ENCODE measurements around the gene PCDHGC3.

The PCDHGC3 gene

GRCh38 chr5:141508798-141509611 lies 33.2 kb downstream of the PCDHGC3 start:
- no peak for DNase-seq

GRCh38 chr5:141510160-141510559 lies 34.4 kb downstream of the PCDHGC3 start:
- DNase-seq, result no peak

- peak in 1 of 2 donors; percentile 16 for DNase-seq
Measured at GRCh38 chr5:141510850-141511601, 35.3 kb downstream of the PCDHGC3 start.

GRCh38 chr5:141511771-141512325 lies 36.1 kb downstream of the PCDHGC3 start:
- no peak for DNase-seq

GRCh38 chr5:141512390-141512910 lies 36.7 kb downstream of the PCDHGC3 start:
- DNase-seq, result peak; percentile 78 to 82

GRCh38 chr5:141512911-141513626 lies 37.3 kb downstream of the PCDHGC3 start:
- peak; percentile 15 to 19 for DNase-seq

GRCh38 chr5:141513627-141514329 lies 38.0 kb downstream of the PCDHGC3 start:
- peak; percentile 21 to 55 for DNase-seq

GRCh38 chr5:141514330-141515133 lies 38.8 kb downstream of the PCDHGC3 start:
- no peak for DNase-seq

GRCh38 chr5:141515141-141515540 lies 39.4 kb downstream of the PCDHGC3 start:
- DNase-seq, result no peak

- DNase-seq, result no peak
Measured at GRCh38 chr5:141515946-141516671, 40.3 kb downstream of the PCDHGC3 start.

- no peak for DNase-seq
Measured at GRCh38 chr5:141516672-141517025, 40.9 kb downstream of the PCDHGC3 start.

GRCh38 chr5:141517312-141517711 lies 41.5 kb downstream of the PCDHGC3 start:
- DNase-seq, result no peak

- DNase-seq, result no peak
Measured at GRCh38 chr5:141517880-141518617, 42.3 kb downstream of the PCDHGC3 start.

GRCh38 chr5:141518618-141519015 lies 42.9 kb downstream of the PCDHGC3 start:
- DNase-seq, result no peak

GRCh38 chr5:141519605-141520565 lies 44.1 kb downstream of the PCDHGC3 start:
- DNase-seq, result no peak

GRCh38 chr5:141521244-141521781 lies 45.5 kb downstream of the PCDHGC3 start:
- DNase-seq, result no peak

- DNase-seq, result no peak
Measured at GRCh38 chr5:141522301-141522700, 46.5 kb downstream of the PCDHGC3 start.

- DNase-seq, result no peak
Measured at GRCh38 chr5:141523991-141524390, 48.2 kb downstream of the PCDHGC3 start.
